Measurements from ENCODE around the gene PLCB3.

DNA sequence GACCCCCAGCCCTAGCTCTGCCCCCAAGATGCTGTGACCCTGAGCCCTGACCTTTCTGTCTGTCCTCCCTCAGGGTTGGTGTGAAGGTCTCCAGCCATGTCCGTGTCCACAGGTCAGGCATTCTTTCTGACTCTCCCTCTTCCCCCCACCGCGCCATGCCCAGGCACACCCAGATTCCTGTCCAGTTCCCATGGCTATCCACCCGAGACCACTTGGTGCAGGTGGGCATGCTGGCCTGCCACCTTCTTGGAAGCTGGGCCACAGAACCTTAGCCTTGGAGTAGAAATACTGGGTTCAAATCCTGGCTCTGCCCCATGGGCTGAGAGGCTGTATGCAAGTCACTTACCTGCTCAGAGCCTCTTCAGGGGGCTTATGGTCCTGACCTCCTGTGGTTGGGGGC, 2.3 kb upstream of the PLCB3 start:
- TF ChIP-seq, protein P1, sequence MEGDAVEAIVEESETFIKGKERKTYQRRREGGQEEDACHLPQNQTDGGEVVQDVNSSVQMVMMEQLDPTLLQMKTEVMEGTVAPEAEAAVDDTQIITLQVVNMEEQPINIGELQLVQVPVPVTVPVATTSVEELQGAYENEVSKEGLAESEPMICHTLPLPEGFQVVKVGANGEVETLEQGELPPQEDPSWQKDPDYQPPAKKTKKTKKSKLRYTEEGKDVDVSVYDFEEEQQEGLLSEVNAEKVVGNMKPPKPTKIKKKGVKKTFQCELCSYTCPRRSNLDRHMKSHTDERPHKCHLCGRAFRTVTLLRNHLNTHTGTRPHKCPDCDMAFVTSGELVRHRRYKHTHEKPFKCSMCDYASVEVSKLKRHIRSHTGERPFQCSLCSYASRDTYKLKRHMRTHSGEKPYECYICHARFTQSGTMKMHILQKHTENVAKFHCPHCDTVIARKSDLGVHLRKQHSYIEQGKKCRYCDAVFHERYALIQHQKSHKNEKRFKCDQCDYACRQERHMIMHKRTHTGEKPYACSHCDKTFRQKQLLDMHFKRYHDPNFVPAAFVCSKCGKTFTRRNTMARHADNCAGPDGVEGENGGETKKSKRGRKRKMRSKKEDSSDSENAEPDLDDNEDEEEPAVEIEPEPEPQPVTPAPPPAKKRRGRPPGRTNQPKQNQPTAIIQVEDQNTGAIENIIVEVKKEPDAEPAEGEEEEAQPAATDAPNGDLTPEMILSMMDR (IDR thresholded peaks at IDR 0.05; ENCODE audit: insufficient read depth, low read length) = no peak
- no peak for TF ChIP-seq POLR2AphosphoS5 (IDR thresholded peaks at IDR 0.05; ENCODE audit: low read depth)
- TF ChIP-seq, protein P2, sequence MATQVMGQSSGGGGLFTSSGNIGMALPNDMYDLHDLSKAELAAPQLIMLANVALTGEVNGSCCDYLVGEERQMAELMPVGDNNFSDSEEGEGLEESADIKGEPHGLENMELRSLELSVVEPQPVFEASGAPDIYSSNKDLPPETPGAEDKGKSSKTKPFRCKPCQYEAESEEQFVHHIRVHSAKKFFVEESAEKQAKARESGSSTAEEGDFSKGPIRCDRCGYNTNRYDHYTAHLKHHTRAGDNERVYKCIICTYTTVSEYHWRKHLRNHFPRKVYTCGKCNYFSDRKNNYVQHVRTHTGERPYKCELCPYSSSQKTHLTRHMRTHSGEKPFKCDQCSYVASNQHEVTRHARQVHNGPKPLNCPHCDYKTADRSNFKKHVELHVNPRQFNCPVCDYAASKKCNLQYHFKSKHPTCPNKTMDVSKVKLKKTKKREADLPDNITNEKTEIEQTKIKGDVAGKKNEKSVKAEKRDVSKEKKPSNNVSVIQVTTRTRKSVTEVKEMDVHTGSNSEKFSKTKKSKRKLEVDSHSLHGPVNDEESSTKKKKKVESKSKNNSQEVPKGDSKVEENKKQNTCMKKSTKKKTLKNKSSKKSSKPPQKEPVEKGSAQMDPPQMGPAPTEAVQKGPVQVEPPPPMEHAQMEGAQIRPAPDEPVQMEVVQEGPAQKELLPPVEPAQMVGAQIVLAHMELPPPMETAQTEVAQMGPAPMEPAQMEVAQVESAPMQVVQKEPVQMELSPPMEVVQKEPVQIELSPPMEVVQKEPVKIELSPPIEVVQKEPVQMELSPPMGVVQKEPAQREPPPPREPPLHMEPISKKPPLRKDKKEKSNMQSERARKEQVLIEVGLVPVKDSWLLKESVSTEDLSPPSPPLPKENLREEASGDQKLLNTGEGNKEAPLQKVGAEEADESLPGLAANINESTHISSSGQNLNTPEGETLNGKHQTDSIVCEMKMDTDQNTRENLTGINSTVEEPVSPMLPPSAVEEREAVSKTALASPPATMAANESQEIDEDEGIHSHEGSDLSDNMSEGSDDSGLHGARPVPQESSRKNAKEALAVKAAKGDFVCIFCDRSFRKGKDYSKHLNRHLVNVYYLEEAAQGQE (IDR thresholded peaks at IDR 0.05; ENCODE audit: insufficient replicate concordance, low read depth) = no peak

Data from HL-60 (cell line).